HG03097 (cell line): ENCODE data around the gene FUBP1.
"Not testable (repeated sequence)": the region's sequence is repeated elsewhere in the genome, so short reads cannot be mapped to it uniquely, and the experiment has no call there.

Source experiments
- ATAC-seq: cut with Tn5 transposase; IDR thresholded peaks from one replicate; pipeline ENCODE4 v1.9.1; 2021; ENCODE audit not compliant: unreplicated experiment, low FRiP score

Gene FUBP1

DNA sequence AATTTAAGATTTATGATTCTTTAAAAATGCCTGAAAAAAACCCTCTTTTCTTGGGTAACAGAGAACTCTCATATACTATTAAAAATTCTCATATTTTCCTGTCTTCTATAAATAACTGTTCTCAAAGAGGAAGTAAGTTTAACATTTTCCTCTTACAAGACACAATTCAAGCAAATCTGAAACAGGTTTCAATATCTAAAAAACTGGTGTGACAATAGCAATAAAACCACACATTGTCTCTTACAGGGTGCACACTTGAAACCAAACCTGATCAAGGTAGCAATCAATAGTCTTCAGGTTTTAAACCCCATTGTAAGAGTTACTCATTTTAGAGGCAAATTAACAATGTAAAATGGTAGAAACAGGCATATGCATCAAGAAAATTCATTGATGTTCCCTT lies 28.0 kb downstream of the FUBP1 start:
- no peak for ATAC-seq

- ATAC-seq = no peak
These were observed 29.9 kb downstream of the FUBP1 start for GRCh38 chr1:77948841-77949424.

- ATAC-seq = no peak
These were observed 33.5 kb downstream of the FUBP1 start for GRCh38 chr1:77945345-77945744.

DNA sequence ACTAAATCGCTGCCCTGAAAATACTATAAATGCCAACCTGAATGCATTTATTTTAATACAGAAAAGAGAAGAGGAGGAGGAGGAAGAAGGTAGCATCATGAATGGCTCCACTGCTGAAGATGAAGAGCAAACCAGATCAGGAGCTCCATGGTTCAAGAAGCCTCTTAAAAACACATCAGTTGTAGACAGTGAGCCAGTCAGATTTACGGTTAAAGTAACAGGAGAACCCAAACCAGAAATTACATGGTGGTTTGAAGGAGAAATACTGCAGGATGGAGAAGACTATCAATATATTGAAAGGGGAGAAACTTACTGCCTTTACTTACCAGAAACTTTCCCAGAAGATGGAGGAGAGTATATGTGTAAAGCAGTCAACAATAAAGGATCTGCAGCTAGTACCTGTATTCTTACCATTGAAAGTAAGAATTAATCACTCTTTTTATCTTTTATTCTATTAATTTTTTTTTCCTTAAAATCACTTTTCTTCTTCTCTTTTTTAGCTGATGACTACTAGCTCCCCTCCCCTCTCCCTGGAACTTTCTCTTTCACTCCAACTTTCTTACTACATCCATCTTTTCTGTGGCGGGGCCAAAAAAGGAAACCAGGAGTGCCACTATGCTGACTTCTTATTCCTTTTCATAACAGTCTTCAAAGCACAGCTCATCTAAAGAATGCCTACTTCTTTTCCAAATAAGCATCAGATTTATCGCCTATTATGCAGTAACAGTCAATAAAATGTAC lies 36.3 kb downstream of the FUBP1 start:
- ATAC-seq = no peak

DNA sequence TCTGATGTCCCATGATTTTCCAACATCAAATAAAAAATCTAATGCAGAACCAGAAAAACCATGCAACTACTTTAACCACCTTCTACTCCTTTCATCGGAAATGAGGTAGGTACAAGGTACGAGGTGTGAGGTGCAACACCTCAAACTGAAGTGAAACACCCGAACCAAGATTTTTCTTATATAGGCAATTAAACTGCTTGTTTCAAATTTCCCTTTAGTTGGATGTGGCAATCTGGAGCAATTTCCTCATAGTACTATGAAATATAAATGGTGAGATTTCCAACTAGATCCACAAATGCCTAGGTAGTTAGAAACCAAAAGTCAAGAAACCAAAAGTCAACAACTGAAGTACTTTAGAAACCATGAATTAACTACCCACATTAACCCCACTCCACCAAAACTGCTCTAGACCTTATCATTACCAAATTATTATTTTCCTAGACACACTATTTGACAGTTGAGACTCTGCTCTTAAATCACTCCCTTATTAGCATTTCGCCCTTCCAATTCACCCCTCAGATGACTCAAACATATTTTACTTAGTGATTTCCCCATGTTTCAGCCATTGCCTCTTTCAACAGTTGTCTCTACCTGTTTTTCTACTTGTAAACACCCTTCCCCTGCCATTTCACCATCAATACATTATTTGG lies 37.8 kb downstream of the FUBP1 start:
- ATAC-seq = no peak

DNA sequence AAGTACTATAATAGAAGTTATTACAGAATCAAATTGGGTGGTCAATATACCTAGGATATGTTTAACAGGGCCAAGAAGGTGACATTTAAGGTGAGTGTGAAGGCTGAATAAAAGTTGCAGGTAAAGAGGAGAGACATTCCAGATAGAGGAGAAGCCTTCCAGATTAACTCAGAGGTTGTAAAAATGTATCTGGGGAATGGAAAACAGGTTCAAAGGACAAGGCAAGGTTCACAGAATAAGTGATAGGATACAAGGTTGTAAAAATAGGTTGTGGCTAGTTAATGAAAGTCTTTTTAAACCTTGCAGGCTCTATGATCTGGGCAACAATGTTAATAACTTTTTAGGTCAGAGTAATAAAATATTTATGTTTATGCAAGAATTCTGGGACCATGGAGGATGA lies 40.2 kb downstream of the FUBP1 start:
- no peak for ATAC-seq

DNA sequence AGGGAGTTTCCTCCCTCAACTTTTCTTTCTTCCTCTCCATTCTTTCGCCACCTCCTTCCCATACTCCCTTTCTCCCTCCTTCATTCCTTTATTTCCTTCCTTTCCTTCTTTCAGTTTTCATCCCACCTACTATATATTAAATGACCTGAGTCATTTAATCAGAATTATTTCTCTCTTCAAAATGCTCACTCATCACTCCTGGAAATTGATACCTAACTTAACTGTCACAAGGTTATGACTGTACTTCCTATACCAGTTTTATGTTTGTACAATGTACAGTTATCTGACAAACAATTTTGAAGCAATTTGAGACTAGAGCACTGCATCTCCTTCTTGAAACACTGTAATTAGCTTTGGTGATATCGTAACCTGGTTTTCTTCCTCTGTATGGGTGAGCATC lies 49.1 kb downstream of the FUBP1 start:
- no peak for ATAC-seq

- ATAC-seq = no peak
These were observed 51.5 kb downstream of the FUBP1 start for GRCh38 chr1:77927414-77927813.

- ATAC-seq = no peak
These were observed 52.1 kb downstream of the FUBP1 start for GRCh38 chr1:77926561-77927357.

DNA sequence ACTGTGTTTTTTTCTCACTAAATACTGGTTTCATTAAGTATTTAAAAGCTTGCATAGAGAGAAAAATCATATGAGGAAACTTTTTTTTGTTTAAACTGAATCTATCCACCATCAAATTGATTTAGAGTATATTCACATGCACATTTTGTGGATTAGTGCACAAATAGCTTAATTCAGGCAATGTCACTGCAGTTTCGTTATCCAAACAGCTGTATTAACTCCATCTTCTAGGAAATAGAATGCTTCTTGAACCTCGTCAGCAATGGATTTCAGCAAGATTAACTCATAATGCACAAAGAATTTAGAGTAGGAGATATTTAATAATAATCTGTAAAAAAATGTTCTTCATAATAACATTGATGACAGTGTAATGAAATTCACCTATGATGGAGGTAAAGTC lies 52.9 kb downstream of the FUBP1 start:
- ATAC-seq = no peak

GRCh38 chr1:77925518-77925917 lies 53.4 kb downstream of the FUBP1 start:
- no peak for ATAC-seq

DNA sequence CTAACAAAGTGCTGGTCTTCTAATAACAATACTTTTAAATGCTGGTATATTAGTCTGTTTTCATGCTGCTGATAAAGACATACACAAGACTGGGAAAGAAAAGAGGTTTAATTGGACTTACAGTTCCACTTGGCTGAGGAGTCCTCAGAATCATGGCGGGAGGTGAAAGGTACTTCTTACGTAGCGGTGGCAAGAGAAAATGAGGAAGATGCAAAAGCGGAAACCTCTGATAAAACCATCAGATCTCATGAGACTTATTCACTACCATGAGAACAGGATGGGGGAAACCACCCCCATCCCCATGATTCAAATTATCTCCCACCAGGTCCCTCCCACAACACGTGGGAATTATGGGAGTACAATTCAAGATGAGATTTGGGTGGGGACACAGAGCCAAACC lies 60.0 kb downstream of the FUBP1 start:
- not testable (repeated sequence) for ATAC-seq

- ATAC-seq = no peak
These were observed 68.8 kb downstream of the FUBP1 start for GRCh38 chr1:77910116-77910515.

- no peak for ATAC-seq
These were observed 72.2 kb downstream of the FUBP1 start for GRCh38 chr1:77906624-77907023.

DNA sequence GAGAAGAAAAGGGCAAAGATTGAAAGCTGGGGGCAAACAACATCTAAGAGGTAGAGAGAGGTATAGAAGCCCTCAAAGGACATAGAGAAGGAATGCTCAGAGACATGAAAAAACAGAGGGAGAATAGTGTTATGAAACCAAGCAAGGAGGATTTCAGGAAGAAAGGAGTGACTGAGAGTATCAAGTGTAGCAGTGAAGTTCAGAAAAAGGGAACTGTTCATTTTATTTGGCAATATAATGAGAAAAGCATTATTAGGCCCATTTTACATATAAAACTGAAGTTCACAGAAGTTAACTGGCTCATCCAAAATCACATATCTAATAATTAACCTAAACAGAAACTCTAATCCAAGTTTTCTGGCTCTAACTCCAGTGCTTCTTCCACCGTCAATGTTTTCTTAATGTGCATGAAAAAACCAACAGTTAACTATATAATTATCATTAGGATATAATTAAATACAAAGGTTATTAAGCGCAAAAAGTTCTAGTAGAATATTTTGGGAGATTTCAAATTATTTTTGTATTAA lies 72.8 kb downstream of the FUBP1 start:
- ATAC-seq = no peak

DNA sequence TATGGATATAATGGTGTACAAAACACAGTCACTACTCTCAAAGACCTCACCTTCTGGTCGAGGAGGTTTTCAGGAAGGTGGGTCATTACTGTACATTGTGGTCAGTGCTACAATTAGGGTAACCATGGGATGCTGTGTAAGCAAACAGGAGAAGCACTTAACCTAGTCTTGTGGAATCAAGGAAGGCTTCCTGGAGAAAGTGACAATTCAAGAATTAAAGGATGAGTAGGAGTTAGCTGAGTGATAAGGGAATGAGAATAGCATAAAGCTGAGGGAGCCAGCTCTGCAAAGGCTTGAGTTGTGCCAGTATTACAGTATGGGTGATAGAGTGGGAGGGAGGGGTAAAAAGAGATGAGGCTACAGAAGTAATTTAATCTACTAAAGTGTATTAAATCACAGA lies 73.3 kb downstream of the FUBP1 start:
- ATAC-seq = no peak

GRCh38 chr1:77900687-77901293 lies 78.1 kb downstream of the FUBP1 start:
- ATAC-seq = no peak

- no peak for ATAC-seq
These were observed 79.1 kb downstream of the FUBP1 start for GRCh38 chr1:77899647-77900320.
